NB4 (cell line): ENCODE data around the gene ZEB2.
A peak's percentile ranks its signal among the peaks of the same experiment; 100 is the strongest.

Experiments used
- DNase-seq: peaks from one replicate; pipeline ENCODE4 v3.0.0; 2010; ENCODE audit warnings: low read depth
- H3K4me3 ChIP-seq: one replicate; pipeline ENCODE4 v1.5.1; 2011; ENCODE audit warnings: mild to moderate bottlenecking, low read depth, low read length, moderate library complexity
- CTCF ChIP-seq: IDR thresholded peaks from one replicate; pipeline ENCODE4 v1.5.1; 2012; ENCODE audit warnings: low read depth, low read length
- MAX ChIP-seq: IDR thresholded peaks from 2 replicates; pipeline ENCODE4 v1.6.1; 2011; ENCODE audit warnings: low read depth, low read length
- MYC ChIP-seq: IDR thresholded peaks from 2 replicates; pipeline ENCODE4 v1.6.1; 2011; ENCODE audit warnings: low read depth, low read length
- POLR2A ChIP-seq: IDR thresholded peaks from 2 replicates; pipeline ENCODE4 v1.6.1; 2011; ENCODE audit warnings: mild to moderate bottlenecking; ENCODE audit not compliant: insufficient read length; ENCODE audit errors: extremely low read depth

Gene ZEB2

DNA sequence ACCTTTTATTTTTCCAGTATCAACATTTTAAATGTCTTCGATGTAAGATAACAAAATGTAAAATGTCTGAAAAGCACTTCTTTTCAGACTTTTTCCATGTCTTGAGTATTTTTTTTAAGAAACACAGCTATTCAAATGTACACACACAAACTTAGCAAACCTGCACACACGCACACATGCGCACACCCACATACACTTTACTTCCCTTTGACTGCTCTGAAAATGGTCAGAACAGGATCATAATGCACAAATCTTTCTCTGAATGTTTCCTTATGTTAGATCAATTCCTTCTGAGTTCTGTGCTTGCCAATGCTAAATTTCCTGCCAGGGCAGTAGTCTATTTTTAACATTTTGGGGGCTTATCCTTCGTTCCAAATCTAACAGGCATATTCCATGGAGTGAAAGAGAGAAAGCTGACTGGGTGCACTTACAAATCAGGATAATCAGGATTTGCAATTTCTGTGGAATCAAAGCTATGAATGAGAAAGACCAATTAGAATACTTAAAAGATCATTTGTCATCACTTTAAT, 136.3 kb downstream of the ZEB2 start:
- TF ChIP-seq POLR2A: no peak
- no peak for TF ChIP-seq MAX
- TF ChIP-seq CTCF: no peak
- peak; percentile 53 for DNase-seq
- peak overlapping the region; percentile 7 for H3K4me3 ChIP-seq

DNA sequence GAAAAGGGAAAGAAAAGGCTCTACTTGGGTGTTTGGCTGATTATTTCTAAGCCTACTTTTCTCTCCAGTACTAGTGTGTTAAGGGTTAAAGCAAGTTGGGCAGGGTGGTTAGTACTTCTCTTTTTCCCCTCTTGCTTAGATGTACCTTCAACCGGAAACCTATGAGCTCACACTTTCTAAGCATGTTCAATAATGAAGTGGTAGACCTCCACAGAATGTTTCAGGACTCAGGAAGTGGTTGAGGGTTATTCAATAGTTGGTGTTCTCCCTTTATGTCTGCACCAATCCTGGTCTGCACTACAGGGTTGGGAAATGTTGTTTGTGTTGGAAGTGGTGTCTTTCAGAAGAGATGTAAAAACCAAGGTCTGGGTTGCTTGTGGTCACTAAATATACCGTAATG, 137.1 kb downstream of the ZEB2 start:
- DNase-seq: peak; percentile 99
- TF ChIP-seq MYC (peak; percentile 44), MAX (no peak; the same call in 1 of the 2 replicates)

DNA sequence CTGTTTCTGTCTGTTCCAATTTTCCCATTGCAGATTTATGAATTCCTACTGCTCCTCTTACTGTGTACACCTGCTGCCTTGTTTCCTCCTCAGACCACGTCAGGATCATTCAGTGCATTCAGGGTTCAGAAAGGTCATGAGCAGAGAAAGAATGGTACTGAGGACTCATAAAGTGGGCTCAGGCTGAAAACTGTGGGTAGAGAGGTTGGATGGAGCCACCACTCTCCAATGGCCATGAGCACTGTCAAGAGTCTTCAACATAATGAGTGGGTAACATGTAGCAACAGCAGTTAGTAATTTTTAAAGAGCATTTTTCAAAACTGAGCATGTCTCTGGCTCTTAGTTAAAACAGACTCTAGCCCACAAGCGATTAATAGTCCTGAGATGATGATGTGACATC, 138.2 kb downstream of the ZEB2 start:
- no peak overlapping the region for H3K4me3 ChIP-seq
- TF ChIP-seq CTCF: no peak
- TF ChIP-seq MYC: no peak
- TF ChIP-seq MAX: no peak
- TF ChIP-seq POLR2A: no peak
- no peak for DNase-seq

More for the DNA sequence above, 137.1 kb downstream of the ZEB2 start:
- H3K4me3 ChIP-seq: peak overlapping the region; percentile 7

DNA sequence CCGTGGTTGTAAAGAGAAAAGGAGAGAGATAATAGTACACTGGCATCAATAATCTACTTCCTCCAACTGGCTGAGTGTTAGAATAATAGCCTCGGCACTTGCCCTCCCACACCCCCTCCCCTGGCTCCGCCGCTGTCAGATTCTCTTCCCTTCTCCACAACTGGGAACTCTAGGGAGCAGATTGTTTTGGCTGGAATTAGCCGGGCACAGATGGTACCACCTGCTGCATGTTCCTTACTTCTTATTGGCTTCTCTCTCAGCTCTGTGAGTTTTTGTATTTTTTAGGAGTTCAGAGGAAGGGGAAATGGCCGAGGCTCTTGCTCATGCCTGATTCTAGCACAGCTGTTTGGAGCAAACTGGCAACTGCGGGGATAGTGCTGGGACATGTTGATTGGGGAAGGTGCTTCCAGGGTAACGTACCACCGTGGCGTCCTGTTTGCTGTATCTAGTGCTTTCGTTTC, 140.0 kb downstream of the ZEB2 start:
- no peak for DNase-seq
- no peak overlapping the region for H3K4me3 ChIP-seq
- TF ChIP-seq CTCF: no peak
- no peak for TF ChIP-seq MYC
- TF ChIP-seq MAX: no peak
- TF ChIP-seq POLR2A: no peak

- TF ChIP-seq CTCF (no peak), MYC (no peak), POLR2A (no peak), MAX (no peak)
- no peak for DNase-seq
- no peak overlapping the region for H3K4me3 ChIP-seq
These were observed 141.4 kb downstream of the ZEB2 start for GRCh38 chr2:144378551-144378950.

DNA sequence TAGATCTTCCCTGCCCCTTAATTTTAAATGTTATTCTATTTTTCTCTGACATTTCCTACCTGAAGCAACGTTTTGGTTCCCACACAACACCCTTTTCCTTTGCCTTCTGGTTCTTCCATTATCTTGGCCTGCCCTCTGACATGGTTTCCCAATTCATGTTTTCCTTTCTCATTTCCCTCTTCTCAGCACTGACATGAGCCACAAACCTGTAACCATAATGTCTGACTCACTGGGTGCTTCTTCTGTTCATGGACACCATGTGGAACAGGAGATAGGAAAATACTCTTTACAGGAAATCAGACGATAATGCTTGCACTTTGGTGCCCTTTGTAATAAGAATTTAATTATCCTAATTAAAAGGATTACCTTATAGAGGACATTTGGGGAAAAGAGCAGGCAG, 142.0 kb downstream of the ZEB2 start:
- TF ChIP-seq CTCF (no peak), MAX (no peak), MYC (no peak), POLR2A (no peak)
- H3K4me3 ChIP-seq: no peak overlapping the region
- DNase-seq: peak; percentile 58
